ENCODE measurements around the gene RBPJ.

- no peak for TF ChIP-seq CTCF (IDR thresholded peaks at IDR 0.05)
- no peak for TF ChIP-seq POLR2A (IDR thresholded peaks at IDR 0.05)
Observed at GRCh38 chr4:26343038-26343398, 22.2 kb downstream of the RBPJ start.
